Measurements from ENCODE around the gene CDH4. TPM values are rescaled to one million over a fixed set of nuclear protein-coding genes. Genes with fewer than 3 reads are reported as not detected.

The CDH4 gene
- total RNA-seq, 1 donor from 2014 or later, result 8.9 TPM

- Mint-ChIP-seq H3K4me1 (no peaks in the 10 kb centered on the region), H3K4me3 (no peak overlapping the region), H3K9me3 (no peaks in the 10 kb centered on the region), H3K27me3 (ENCODE audit: low read depth) (no peaks in the 10 kb centered on the region), H3K36me3 (ENCODE audit: low read depth) (no peaks in the 10 kb centered on the region), H3K27ac (ENCODE audit: unreplicated experiment) (no peak overlapping the region)
- no peak for TF ChIP-seq CTCF (conservative IDR thresholded peaks at IDR 0.05)
- DNase-seq (ENCODE audit: low read depth, low spot score), result no peak
These were observed 627.6 kb downstream of the CDH4 start for GRCh38 chr20:61879694-61880093.

GRCh38 chr20:61880706-61881105, 628.6 kb downstream of the CDH4 start:
- no peak for DNase-seq (ENCODE audit: low read depth, low spot score)
- Mint-ChIP-seq H3K4me3 (no peak overlapping the region), H3K27me3 (ENCODE audit: low read depth) (no peaks in the 10 kb centered on the region), H3K36me3 (ENCODE audit: low read depth) (no peaks in the 10 kb centered on the region), H3K27ac (ENCODE audit: unreplicated experiment) (no peak overlapping the region), H3K4me1 (no peaks in the 10 kb centered on the region), H3K9me3 (no peaks in the 10 kb centered on the region)
- no peak for TF ChIP-seq CTCF (conservative IDR thresholded peaks at IDR 0.05)

GRCh38 chr20:61881416-61881815, 629.4 kb downstream of the CDH4 start:
- no peaks in the 10 kb centered on the region for H3K36me3 Mint-ChIP-seq (ENCODE audit: low read depth)
- no peaks in the 10 kb centered on the region for H3K4me1 Mint-ChIP-seq
- TF ChIP-seq CTCF (conservative IDR thresholded peaks at IDR 0.05), result no peak
- no peaks in the 10 kb centered on the region for H3K27me3 Mint-ChIP-seq (ENCODE audit: low read depth)
- H3K9me3 Mint-ChIP-seq, result no peaks in the 10 kb centered on the region
- DNase-seq (ENCODE audit: low read depth, low spot score), result no peak
- H3K27ac Mint-ChIP-seq (ENCODE audit: unreplicated experiment), result no peak overlapping the region
- no peak overlapping the region for H3K4me3 Mint-ChIP-seq

- Mint-ChIP-seq H3K27ac (ENCODE audit: unreplicated experiment) (no peak overlapping the region), H3K4me3 (no peak overlapping the region), H3K36me3 (ENCODE audit: low read depth) (no peaks in the 10 kb centered on the region), H3K9me3 (no peaks in the 10 kb centered on the region), H3K27me3 (ENCODE audit: low read depth) (no peaks in the 10 kb centered on the region), H3K4me1 (no peaks in the 10 kb centered on the region)
- TF ChIP-seq CTCF (conservative IDR thresholded peaks at IDR 0.05), result no peak
- DNase-seq (ENCODE audit: low read depth, low spot score), result no peak
These were observed 629.8 kb downstream of the CDH4 start for GRCh38 chr20:61881861-61882260.

GRCh38 chr20:61882716-61883615, 630.9 kb downstream of the CDH4 start:
- H3K4me1 Mint-ChIP-seq, result peaks cover 5% of the 10 kb centered on the region
- no peak for TF ChIP-seq CTCF (conservative IDR thresholded peaks at IDR 0.05)
- no peaks in the 10 kb centered on the region for H3K27me3 Mint-ChIP-seq (ENCODE audit: low read depth)
- no peak overlapping the region for H3K27ac Mint-ChIP-seq (ENCODE audit: unreplicated experiment)
- H3K9me3 Mint-ChIP-seq, result no peaks in the 10 kb centered on the region
- DNase-seq (ENCODE audit: low read depth, low spot score), result no peak
- H3K4me3 Mint-ChIP-seq, result no peak overlapping the region
- no peaks in the 10 kb centered on the region for H3K36me3 Mint-ChIP-seq (ENCODE audit: low read depth)

Data from neural crest cell (in vitro differentiated cells).